ENCODE results near the gene OSBPL7. TPM values are rescaled to one million over a fixed set of nuclear protein-coding genes. Genes with fewer than 3 reads are reported as not detected.

The OSBPL7 gene
- total RNA-seq, 1 experiment from 2014 or later = 20.5 TPM

DNA sequence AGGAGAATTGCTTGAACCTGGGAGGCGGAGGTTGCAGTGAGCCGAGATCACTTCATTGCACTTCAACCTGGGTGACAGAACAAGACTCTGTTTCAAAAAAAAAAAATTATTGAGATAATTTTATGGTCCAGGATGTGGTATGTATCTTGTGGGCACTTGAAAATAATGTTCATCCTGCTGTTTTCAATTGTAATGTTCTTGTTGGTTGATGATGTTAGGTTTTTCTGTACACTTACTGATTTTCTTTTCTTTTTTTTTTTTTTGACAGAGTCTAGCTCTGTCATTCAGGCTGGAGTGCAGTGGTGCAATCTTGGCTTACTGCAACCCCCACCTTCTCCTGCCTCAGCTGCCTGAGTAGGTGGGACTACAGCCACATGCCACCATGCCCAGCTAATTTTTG is 58.9 kb downstream of the OSBPL7 start:
- no peaks in the 10 kb centered on the region for H3K79me2 ChIP-seq (ENCODE audit: insufficient read depth, low read length)
- CTCF ChIA-PET = no interaction called here
- H3K9ac ChIP-seq (ENCODE audit: low read length) = no peak overlapping the region
- ATAC-seq (no peak), DNase-seq (ENCODE audit: low read depth, low spot score) (no peak)
- no TSS peak for BruUV-seq (replicated peaks)
- RAD21 ChIA-PET (ENCODE audit: low non-redundant PET in 1 of 2, low total read pairs in 2 of 2, uncharacterized antibody in 2 of 2, unreplicated experiment in 2 of 2) = no interaction called here
- H3K9me3 ChIP-seq (ENCODE audit: control insufficient read depth in 1 of 2, insufficient read depth in 1 of 2, low read depth in 1 of 2, low read length in 2 of 2) = peaks cover 11 to 12% of the 10 kb centered on the region in 2 experiments; a peak in 3 of 4 replicates
- POLR2A ChIA-PET = no interaction called here
- no peaks in the 10 kb centered on the region for H3K27me3 ChIP-seq (ENCODE audit: insufficient read depth, low read length)
- H3K36me3 ChIP-seq (ENCODE audit: control insufficient read depth in 1 of 2, insufficient read depth in 2 of 2, low read length in 2 of 2) = no peaks in the 10 kb centered on the region
- H2AFZ ChIP-seq (ENCODE audit: low read depth, low read length, poor library complexity, severe bottlenecking) = no peak overlapping the region
- no peaks in the 10 kb centered on the region for H3K9me2 ChIP-seq (ENCODE audit: insufficient read depth)
- H4K20me1 ChIP-seq (ENCODE audit: insufficient read depth) = no peaks in the 10 kb centered on the region
- TF ChIP-seq ELF1 (IDR thresholded peaks at IDR 0.05; ENCODE audit: borderline replicate concordance, low read depth) = no peak
- TF ChIP-seq FOSL1 (IDR thresholded peaks at IDR 0.05; ENCODE audit: low read depth) = no peak
- no peak for TF ChIP-seq SIN3A (IDR thresholded peaks at IDR 0.05; ENCODE audit: low read depth)
- TF ChIP-seq CEBPB (IDR thresholded peaks at IDR 0.05; ENCODE audit: low read depth) = no peak
- no peak for TF ChIP-seq EZH2phosphoT487 (IDR thresholded peaks at IDR 0.05; ENCODE audit: borderline replicate concordance)
- TF ChIP-seq JUND (IDR thresholded peaks at IDR 0.05) = no peak
- no peak for TF ChIP-seq POLR2AphosphoS5 (IDR thresholded peaks at IDR 0.05; ENCODE audit: low read depth, low read length)
- TF ChIP-seq YY1 (IDR thresholded peaks at IDR 0.05; ENCODE audit: extremely low read depth, insufficient replicate concordance, low read depth, low read length) = no peak
- TF ChIP-seq EGR1 (IDR thresholded peaks at IDR 0.05; ENCODE audit: low read depth) = no peak
- no peak for TF ChIP-seq EZH2 (IDR thresholded peaks at IDR 0.05)
- TF ChIP-seq, protein P1, sequence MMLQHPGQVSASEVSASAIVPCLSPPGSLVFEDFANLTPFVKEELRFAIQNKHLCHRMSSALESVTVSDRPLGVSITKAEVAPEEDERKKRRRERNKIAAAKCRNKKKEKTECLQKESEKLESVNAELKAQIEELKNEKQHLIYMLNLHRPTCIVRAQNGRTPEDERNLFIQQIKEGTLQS (IDR thresholded peaks at IDR 0.05) = no peak
- TF ChIP-seq RAD21 (IDR thresholded peaks at IDR 0.05; ENCODE audit: low read depth) = no peak
- no peak overlapping the region for H3K27ac ChIP-seq (ENCODE audit: low read depth, low read length)
- intact Hi-C loops (cut with micrococcal nuclease) = no loop called here
- H3K4me2 ChIP-seq (ENCODE audit: low read length) = no peak overlapping the region
- no peaks in the 10 kb centered on the region for H3K4me1 ChIP-seq (ENCODE audit: control insufficient read depth in 1 of 2, insufficient read depth in 2 of 2, low read length in 2 of 2)
- H3K4me3 ChIP-seq (replicated peaks in 1 of 2; ENCODE audit: low read depth in 1 of 2, low read length in 2 of 2) = no peak overlapping the region

All from HCT116 (cell line).